WTC11 (cell line): ENCODE measurements around the gene APCDD1.

ENCODE experiments used
- CBFB ChIP-seq: sonication (generic); formaldehyde crosslinking; IDR thresholded peaks from 2 replicates; pipeline ENCODE4 v1.8.1; 2022; ENCODE audit warnings: mild to moderate bottlenecking, low read depth, missing genetic modification reagents
- CTCF ChIP-seq: fragments of 200-600 bp; IDR thresholded peaks from 2 replicates; pipeline ENCODE4 v1.8.0; 2022; ENCODE audit warnings: antibody characterized with exemption
- FOXP4 ChIP-seq: sonication (generic); formaldehyde crosslinking; IDR thresholded peaks from 2 replicates; pipeline ENCODE4 v1.8.0; 2022; ENCODE audit warnings: mild to moderate bottlenecking, missing genetic modification reagents
- TF ChIP-seq, protein P1 (sequence below): sonication (generic); formaldehyde crosslinking; IDR thresholded peaks from 2 replicates; pipeline ENCODE4 v1.8.0; 2022; ENCODE audit warnings: mild to moderate bottlenecking, missing genetic modification reagents

DNA sequence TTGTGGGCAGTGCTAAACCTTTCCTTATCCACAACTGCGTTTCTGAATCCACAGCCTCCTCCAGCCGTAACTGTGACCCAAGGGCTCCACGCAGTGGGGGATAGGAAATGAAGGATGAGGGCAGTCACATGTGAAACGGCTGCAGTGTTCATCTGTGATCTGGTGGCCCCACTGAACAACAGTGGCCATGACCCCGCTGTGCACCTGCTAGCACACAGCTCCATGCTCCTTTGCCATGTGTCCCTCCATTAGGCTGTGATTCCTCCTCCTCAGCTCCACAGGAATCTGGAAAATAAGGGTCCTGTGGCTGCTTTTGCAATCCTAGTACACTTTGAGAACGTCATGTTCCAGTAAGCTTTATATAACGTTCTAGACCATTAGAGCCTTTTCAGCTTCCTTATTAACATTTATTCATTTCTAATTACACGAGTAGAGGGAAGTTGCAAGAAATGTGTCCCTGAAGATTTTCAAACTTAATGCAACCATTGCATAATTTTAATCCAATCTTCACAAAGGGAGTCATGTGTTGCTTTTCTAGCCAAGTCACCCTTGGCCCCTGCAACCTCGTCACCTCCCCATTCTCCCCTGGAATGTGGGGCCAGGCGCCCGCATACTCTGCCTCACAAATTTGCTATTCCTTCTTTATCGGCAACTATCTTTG lies 64.3 kb downstream of the APCDD1 start:
- TF ChIP-seq CBFB: no peak
- TF ChIP-seq, protein P1, sequence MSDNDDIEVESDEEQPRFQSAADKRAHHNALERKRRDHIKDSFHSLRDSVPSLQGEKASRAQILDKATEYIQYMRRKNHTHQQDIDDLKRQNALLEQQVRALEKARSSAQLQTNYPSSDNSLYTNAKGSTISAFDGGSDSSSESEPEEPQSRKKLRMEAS: no peak
- TF ChIP-seq FOXP4 (CRISPR knock-in tag): no peak
- TF ChIP-seq CTCF: no peak
